GM19438 (cell line): ENCODE results near the gene POLR1H.
A peak's percentile ranks its signal among the peaks of the same experiment; 100 is the strongest.
"Not testable (repeated sequence)": the region's sequence is repeated elsewhere in the genome, so short reads cannot be mapped to it uniquely, and the experiment has no call there.

Experiments used
- ATAC-seq: cut with Tn5 transposase; IDR thresholded peaks from one replicate; pipeline ENCODE4 v1.9.1; 2021; ENCODE audit warnings: low read depth; ENCODE audit not compliant: unreplicated experiment

Gene POLR1H

DNA sequence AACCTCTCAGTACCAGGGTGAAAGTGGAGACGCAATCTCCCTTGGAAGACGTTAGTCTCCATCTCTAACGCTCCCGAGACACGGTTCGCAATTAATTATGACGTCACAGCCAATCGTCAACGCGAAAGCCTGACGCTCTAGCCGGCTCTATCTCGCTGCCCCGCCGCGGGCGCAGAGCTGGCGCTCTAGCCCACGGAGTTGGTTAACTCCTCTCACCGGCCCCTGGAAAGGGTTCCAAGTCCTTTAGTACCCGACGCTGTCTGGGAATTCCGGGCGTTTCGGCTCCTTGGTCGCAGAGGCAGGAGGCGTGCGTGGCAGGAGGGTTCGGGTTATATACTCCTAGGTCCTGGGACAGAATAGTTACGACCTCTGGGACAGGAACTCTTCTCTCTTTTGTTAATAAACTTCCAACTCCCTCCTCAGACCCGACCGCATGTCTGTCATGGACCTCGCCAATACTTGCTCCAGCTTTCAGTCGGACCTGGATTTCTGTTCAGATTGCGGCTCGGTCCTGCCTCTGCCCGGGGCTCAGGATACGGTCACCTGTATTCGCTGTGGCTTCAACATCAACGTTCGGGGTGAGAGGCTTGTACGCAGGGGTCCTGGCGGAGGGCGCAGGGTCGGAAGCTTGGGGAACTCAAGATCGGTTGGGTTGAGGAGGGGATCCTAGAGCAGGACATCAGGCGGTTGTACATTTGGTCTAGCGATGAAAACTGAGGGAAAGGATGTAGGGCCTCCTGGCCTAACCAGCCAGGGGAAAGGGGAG is at the start of gene POLR1H:
Gene POLR1H, plus strand, starts transcription at position 174 of the 766 bp plus-strand sequence. Its CDS starts 260 bp downstream, at position 434.
- peak; percentile 89 for ATAC-seq

DNA sequence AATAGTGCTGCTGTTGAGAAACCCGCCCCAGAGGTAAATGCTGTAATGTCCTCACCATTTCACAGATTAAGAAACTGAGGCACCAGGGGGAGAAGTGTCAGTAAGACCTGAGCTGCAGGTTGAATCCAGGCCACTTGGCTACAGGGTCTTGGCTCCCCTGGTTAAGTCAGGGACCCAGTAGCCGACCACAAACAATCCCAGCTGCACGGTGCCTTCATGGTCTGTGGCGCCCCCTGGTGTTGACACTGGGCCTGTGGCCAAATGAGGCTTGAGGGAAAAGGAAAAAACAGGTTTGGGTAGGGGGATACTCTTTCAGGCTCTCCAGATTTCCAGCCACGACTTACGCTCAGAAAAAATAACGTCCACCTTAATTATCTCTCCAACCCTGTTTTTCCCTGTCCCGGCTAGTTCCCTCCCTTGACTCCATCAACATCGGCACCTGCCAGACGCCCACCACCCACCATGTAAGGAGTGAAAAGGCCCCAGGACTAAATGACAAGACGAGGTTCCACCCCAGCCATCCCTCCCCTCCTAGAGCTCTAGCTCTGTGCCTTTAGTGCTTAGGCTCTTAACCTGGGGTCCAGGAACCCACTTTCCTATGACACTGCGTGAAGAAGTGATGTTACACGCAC is 47.7 kb upstream of the POLR1H start:
- ATAC-seq = no peak

DNA sequence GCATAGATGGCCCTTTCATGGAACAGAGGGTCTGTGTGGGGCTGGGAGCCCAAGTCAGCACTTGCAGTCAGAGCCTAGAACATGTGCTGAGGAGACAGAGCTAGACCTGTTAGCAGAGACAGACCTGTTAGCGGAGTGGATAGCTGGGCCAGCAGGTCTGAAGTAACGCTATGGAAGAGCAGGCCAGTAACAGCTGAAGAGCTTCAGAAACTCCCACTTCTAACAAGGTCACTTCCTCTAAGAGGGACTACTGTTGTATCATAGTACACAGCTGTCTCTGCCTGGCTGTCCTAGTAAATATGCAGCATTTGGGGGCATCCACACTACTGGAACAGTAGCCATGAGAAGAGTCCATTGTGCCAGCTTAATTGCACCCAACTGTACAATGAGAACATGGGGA is 41.2 kb upstream of the POLR1H start:
- ATAC-seq = no peak

DNA sequence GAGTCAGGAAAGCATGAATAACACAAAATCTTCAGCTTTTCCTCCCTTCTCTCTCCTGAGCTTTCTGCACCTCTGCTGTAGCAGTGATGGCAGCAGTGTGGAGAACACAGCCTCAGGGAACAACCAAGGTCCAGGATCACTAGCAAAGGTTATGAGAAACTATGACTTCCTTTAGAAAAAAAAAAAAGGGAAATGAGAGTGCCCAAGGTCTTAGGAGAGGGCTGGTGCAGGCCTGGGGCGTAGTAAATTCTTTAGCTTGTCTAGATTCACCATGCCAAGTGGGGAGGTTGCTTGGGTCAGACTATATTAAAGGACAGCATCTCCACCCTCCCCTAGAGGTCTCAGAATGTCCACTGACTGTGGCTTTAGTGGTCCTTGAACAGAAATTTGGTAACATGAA is 40.4 kb upstream of the POLR1H start:
- no peak for ATAC-seq

- no peak for ATAC-seq
Measured at GRCh38 chr6:30022189-30022588, 38.9 kb upstream of the POLR1H start.

DNA sequence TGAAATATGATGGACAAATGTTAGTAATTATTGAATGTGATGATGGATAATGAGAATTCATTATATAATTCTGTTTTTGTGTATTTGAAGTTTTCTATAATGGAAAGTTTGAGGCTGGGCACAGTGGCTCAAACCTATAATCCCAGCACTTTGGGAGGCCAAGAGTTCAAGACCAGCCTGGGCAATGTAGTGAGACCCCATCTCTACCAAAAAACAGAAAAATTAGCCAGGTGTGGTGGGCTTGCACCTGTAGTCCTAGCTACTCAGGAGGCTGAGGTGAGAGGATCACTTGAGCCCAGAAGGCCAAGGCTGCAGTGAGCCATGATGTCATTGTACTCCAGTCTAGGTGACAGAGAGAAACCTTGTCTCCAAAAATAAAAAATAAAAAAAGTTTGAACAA is 38.4 kb upstream of the POLR1H start:
- ATAC-seq = not testable (repeated sequence)

GRCh38 chr6:30025186-30025585 is 35.9 kb upstream of the POLR1H start:
- ATAC-seq = no peak

GRCh38 chr6:30029588-30029987 is 31.5 kb upstream of the POLR1H start:
- no peak for ATAC-seq

DNA sequence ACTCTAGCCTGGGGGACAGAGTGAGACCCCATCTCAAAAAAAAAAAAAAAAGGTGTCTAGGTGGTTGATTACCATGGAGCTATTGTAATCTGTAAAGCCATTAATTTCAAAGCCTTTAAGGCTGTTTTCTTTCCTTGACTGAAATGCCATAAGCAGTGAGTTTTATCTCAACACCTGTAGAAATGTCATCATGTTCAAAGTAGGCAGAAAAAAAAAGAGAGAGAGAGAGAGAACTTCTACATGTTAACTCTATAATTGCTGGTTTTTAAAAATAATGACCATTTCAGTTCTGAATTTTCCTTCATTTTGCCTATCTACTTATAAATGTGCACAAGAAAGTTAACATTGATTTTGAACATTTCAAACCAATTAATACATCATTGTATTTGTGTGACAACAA is 29.7 kb upstream of the POLR1H start:
- ATAC-seq = no peak

DNA sequence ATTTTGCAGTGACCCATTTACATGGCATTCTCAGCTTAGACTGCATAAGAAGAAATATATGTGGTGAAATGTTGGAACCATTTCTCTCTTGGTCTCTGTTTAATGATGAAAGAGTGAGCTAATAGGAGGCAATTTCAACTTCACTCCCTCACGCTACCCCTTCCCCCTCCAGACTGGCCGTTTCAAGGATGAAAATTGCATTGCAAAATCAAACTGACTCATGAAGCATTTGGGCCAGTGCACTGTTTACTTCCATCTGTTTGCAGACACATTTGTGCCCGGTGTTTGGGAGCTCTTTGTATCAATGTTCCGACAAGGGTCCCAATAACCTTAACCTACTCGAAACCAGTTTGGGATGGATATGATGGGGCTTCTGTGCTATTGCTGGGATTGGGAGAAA is 27.6 kb upstream of the POLR1H start:
- ATAC-seq = not testable (repeated sequence)

- ATAC-seq = no peak
Measured at GRCh38 chr6:30035784-30036183, 25.3 kb upstream of the POLR1H start.

- no peak for ATAC-seq
Measured at GRCh38 chr6:30037182-30037788, 23.8 kb upstream of the POLR1H start.

- ATAC-seq = no peak
Measured at GRCh38 chr6:30041221-30041620, 19.8 kb upstream of the POLR1H start.

- no peak for ATAC-seq
Measured at GRCh38 chr6:30041821-30042220, 19.2 kb upstream of the POLR1H start.

- no peak for ATAC-seq
Measured at GRCh38 chr6:30042476-30042875, 18.6 kb upstream of the POLR1H start.

DNA sequence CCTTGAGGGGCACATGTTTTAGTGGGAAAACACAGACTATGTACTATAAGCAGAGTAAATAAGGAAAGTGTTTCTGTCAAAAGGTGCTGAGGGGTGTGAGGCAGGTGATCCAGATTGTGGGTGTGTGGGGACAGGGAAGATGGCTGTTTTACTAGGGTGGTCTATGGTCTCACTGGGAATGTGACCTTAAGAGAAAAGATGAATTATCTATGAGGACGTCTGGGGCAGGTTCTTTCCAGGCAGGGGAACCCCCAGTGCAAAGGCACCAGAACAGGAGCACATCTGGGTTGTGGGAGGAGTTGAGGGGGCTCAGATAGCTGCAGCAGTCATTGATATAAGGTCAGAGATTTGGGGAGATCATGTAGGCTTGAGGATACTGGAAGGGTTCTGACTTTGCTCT is 18.2 kb upstream of the POLR1H start:
- ATAC-seq = no peak

GRCh38 chr6:30043744-30044143 is 17.3 kb upstream of the POLR1H start:
- no peak for ATAC-seq

- no peak for ATAC-seq
Measured at GRCh38 chr6:30044630-30045029, 16.4 kb upstream of the POLR1H start.

- no peak for ATAC-seq
Measured at GRCh38 chr6:30047220-30047619, 13.8 kb upstream of the POLR1H start.

DNA sequence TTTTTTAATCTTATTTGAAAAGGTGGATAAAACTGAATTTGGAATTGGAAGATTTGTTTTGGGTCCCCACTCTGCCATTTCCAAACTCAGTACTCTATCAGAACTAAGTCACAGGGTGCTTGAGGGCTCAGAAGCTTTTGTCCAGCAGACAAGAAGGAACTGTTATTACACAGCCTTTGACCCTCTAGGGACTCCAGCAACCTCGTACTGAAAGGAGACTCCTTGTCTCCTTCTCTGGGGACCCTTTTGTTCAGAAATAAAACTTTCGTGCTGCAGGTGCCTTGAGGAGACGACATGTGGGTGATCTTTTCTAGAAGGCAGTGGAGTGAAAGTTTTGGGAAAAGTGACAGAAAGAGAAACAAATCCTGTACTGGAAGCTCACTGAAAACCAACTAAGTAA is 7.4 kb upstream of the POLR1H start:
- no peak for ATAC-seq

DNA sequence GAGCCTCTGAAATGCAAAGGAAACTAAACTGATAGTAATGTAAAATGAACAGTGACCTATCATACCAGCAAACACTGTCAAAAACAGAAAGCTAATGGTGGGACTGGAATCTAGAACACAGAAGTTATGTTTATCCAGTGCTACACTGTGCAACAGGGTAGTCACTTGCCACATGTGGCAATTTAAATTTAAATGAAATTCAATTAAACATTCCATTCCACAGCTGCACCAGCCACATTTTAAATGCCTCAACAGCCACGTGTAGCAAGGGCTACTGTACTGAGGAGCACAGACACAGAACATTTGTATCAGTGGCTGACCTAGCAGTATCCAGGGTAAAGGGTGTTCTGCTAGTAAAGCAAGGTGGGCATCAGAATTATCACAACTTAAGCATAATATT is 5.6 kb upstream of the POLR1H start:
- ATAC-seq = no peak

DNA sequence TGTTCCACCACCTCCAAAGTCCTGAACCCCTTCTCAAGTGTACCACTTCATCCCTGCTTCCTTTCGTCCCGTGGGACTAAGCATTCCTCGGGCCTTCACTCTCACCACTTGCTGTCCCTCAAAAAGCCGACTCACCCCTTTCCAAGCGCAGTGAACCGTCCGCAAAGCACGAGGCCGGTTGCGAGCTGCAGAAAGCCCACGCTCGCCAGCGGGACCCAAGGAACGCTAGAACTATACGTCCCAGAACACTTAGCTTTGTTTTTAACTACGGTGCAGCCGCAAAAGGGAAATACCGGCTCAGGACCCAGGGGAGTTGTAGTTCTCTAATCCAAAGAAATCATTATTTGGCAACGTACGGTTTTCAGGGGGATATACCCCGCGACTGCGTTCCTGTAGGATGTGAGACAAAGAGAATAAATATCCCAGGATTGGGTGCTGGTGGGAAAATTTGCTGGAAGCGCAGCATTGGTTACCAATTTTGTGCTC is 416 bp upstream of the POLR1H start:
- peak; percentile 18 for ATAC-seq
